GM04504 (cell line): ENCODE data around the gene SNAI3.

Experiments used
- DNase-seq: peaks from one replicate; pipeline ENCODE4 v3.0.0-alpha.2; 2012; ENCODE audit warnings: low read depth

Gene SNAI3

GRCh38 chr16:88650749-88651275, 35.5 kb downstream of the SNAI3 start, which contains the start of gene CYBA:
Gene CYBA, minus strand, starts transcription at chr16:88651053. Its CDS starts 40 bp downstream, at chr16:88651013.
- no peak for DNase-seq

GRCh38 chr16:88649924-88650748, 36.2 kb downstream of the SNAI3 start:
- DNase-seq = no peak

DNA sequence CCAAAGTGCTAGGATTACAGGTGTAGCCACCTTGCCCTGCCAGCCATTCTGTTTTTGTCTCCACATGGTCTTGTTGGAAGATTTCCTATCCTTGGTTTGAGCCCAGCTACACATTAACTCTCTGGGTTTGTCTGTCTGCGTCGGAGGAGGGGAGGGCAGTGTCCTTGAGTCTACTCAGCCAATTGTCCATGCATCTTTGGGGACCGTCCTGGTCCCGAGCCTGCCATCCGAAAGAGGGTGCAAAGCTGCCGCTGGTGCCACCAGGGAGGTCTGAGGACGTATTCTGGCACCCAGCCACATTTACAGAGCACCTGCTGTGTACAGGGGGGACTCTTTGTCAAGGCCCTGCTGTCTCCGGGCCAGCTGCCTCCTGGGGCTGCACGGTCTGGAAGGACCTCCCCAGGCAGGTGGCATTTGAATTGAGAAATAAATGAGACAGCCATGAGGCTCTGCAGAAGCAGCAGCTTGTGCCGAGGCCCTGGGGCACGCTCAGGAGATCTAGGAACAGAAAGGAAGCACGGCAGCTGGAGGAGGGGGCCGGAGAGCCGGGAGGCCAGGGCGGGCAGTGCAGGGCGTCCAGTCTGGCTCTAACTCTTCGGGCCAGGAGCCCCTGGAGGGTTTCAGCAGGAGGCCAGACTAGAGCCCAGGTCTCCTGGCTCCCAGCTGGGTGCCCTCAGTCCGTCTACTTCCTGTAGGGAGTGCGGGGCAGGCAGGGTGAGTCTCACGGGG, 36.9 kb downstream of the SNAI3 start:
- no peak for DNase-seq

- DNase-seq = no peak
Observed at GRCh38 chr16:88647178-88648070, 38.9 kb downstream of the SNAI3 start.

DNA sequence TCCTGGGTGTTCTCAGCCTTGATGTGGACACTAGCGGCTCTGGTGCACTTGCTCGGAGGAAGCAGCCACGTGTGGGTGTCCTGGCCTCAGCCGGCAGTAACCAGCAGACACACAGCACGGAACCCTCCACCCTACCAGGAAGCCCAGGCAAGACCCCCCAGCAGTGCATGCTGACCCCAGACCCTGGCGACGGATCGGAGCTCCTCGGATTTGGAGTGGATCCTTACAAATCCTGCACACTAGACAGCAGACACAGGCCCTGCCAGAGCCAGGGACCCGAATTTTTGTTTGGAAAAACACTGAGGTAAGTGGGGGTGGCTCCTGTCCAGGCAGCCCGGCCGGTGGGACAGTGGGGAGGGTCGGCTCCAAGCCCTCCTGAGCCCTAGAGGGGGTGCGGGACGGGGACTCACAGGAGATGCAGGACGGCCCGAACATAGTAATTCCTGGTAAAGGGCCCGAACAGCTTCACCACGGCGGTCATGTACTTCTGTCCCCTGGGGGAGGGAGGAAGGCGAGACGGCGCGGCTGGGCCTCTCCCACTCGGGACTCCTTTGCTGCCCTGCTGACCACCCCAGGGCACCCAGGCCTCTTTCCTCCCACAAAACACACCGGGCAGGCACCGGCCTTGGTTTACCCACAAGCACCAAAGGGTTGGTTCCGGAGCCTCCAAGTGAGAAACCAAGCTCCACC, 39.8 kb downstream of the SNAI3 start:
- no peak for DNase-seq

DNA sequence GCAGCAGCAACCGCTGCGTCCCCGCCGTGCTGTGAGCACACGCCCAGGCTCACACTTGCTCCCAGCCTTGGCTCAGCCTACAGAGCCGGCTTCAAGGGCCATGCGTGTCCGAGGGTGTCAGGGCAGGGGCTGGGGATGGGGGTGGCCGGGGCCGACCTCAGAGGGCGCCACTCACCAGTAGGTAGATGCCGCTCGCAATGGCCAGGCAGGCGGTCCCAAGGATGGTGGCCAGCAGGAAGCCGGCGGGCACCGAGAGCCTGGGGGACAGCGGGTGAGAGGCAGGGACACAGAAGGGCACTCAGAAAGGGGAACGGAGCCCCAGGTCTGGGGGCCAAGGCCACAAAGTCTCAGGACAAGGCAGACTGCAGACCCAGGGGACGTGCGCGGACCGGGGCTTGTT, 40.4 kb downstream of the SNAI3 start:
- DNase-seq = no peak

- no peak for DNase-seq
Observed at GRCh38 chr16:88645455-88645854, 40.9 kb downstream of the SNAI3 start.

- DNase-seq = no peak
Observed at GRCh38 chr16:88643644-88643932, 42.7 kb downstream of the SNAI3 start.

GRCh38 chr16:88642881-88643643, 43.2 kb downstream of the SNAI3 start:
- no peak for DNase-seq

DNA sequence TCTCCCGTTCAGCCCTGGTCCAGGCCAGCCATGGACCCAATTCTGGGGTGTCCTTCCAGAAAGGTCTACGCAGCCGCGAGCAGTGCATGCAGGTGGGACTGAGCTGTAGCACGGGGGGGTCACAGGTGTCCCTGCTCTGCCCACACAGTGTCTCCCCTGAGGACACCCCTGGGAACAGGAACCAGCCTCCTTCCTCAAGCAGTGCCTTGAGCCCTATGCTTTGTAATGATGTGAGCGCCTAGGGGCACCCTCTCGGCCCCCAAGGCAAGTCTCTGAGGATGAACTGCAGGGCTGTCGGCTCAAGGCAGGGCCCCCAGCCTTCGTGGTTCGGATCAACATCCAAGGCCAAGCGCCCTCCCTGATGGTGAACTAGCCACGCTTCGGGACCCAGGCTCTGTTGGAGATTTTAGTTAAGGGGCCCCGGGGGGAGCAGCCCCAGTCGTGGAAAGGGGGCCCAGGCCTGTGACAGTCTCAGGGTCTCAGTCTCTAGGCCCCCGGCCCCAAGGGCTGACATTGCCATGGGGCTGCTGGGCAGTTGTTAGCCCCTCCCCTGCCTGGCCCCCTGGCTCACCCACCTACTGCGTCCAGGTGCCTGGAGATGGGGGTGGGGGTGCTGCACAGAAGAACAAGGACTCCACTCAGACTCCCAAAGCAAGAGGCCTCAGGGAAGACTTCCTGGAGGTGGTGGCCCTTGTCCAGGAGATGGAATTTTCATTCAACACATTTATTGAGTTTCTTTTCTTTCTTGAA, 45.6 kb downstream of the SNAI3 start:
- no peak for DNase-seq

- DNase-seq = no peak
Observed at GRCh38 chr16:88640039-88640495, 46.2 kb downstream of the SNAI3 start.

DNA sequence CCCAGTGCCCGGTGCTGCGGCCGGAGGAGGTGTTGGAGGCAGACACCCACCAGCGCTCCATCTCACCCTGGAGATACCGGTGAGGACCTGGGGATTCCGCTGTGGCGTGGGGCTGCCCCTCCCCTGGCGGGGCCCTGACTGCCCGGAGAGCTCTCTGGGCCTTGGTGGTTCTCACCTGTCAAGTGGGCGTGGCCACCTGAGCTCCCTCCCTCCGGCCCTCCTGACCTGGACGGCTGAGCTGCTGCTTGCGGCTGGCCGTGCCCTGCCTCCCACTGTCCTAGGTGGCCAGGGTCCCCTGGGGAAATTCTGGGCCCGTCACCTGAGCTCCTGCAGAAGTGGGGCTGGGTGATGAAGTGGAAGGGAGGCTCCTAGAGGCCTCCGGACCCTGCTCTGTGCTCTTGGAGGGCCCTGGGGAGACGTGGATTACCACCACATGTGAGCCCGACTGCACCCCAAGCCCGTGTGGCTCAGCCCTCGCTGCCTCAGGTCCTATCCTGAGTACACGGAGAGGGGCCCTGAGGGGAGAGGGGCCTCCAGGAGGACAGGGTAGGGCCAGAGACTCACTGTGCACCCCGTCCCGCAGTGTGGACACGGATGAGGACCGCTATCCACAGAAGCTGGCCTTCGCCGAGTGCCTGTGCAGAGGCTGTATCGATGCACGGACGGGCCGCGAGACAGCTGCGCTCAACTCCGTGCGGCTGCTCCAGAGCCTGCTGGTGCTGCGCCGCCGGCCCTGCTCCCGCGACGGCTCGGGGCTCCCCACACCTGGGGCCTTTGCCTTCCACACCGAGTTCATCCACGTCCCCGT, 46.9 kb downstream of the SNAI3 start:
- no peak for DNase-seq

GRCh38 chr16:88638323-88639230, 47.7 kb downstream of the SNAI3 start, which contains the start of gene IL17C:
Gene IL17C, plus strand, starts transcription at chr16:88638572. Its CDS starts 70 bp downstream, at chr16:88638642.
- no peak for DNase-seq

DNA sequence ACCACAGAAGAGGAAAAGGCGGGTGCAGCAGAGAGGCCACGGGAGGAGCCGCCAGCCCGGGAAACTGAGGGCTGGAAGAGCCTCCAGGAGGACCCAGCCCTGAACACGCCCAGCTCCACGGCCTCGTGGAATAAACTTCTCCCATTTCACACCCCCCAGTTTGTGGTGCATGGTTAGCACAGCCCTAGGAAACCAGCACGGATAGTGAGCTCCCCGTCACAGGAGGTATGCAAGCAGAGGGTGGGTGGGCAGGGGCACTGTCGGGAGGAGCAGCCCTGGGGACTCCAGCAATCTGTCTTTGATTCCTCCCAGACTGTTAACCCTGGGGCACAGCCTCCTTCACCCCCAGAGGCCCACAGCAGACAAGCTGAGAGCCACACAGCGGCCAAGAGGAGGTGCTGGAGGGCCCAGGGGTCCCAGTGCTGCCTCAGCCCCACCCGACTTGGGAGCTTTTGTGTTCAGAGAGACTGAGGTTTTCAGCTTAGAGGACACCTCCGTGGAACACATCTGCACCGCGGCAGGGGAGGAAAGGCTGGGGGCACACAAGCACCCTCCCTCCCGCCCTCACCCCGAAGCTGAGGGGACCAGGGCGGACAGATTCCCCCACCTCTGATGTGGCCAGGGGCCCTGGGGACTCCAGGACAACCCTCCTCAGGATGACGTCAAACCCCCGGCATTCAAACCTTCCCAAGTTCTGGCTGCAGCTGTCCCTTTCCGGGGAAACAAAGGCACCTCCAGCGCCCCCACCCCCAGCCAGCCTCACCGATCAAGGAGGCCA, 49.6 kb downstream of the SNAI3 start:
- no peak for DNase-seq

DNA sequence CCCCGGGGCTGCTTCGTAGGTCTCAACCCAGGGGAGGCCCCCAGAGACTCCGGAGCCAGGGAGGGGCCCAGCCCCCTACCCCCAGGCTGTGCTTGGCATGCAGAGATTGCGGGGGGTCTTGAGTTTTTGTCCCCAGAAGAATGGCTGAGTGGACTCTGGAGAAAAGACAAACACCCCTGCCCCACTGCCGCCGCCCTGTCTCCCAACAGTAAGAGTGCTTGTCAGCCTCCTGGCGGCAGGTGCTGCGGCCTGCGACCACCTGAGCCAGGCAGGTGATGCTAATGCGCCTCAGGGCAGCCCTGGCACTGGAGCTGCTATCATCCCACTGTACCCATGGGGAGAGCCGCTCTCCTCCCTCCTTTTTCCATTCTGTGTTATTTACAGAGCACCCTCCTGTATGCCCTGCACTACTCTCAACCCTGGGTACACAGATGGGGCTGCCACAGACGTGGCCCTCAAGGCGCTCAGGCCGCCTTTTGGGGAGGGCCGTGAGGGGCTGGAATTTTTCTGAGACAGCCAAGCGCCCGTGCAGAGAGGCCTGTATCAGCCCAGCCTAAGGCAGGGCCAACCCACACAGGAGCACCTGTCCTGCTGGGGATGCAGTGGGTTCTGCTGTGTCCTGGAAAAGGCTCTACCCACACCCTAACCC, 50.5 kb downstream of the SNAI3 start:
- DNase-seq = no peak

GRCh38 chr16:88634994-88635670, 51.2 kb downstream of the SNAI3 start:
- no peak for DNase-seq
